Measurements from ENCODE around the gene CDH4. TPM values are rescaled to one million over a fixed set of nuclear protein-coding genes. Genes with fewer than 3 reads are reported as not detected.
"Not testable (repeated sequence)": the region's sequence is repeated elsewhere in the genome, so short reads cannot be mapped to it uniquely, and the experiment has no call there.

CDH4 gene
- total RNA-seq, 2 experiments from 2014 or later: 0.10 to 0.15 TPM

- intact Hi-C loops (cut with micrococcal nuclease): no loop called here
- Mint-ChIP-seq H3K27me3 (ENCODE audit: low read depth) (peaks cover 25% of the 10 kb centered on the region), H3K4me1 (ENCODE audit: low read depth) (no peaks in the 10 kb centered on the region), H3K4me3 (no peak overlapping the region), H3K36me3 (ENCODE audit: low read depth) (peaks cover 12% of the 10 kb centered on the region), H3K9me3 (no peaks in the 10 kb centered on the region), H3K27ac (no peak overlapping the region)
- no peak for DNase-seq
- CTCF ChIA-PET: no interaction called here
These were observed 716.2 kb downstream of the CDH4 start for GRCh38 chr20:61968036-61968810.

- Mint-ChIP-seq H3K27ac (no peak overlapping the region), H3K4me1 (ENCODE audit: low read depth) (no peaks in the 10 kb centered on the region), H3K4me3 (no peak overlapping the region), H3K27me3 (ENCODE audit: low read depth) (peaks cover 19% of the 10 kb centered on the region), H3K36me3 (ENCODE audit: low read depth) (peaks cover 18% of the 10 kb centered on the region), H3K9me3 (no peaks in the 10 kb centered on the region)
- CTCF ChIA-PET: no interaction called here
- DNase-seq: no peak
- intact Hi-C loops (cut with micrococcal nuclease): no loop called here
These were observed 716.9 kb downstream of the CDH4 start for GRCh38 chr20:61968932-61969331.

- Mint-ChIP-seq H3K9me3 (no peaks in the 10 kb centered on the region), H3K36me3 (ENCODE audit: low read depth) (peaks cover 22% of the 10 kb centered on the region), H3K27ac (no peak overlapping the region), H3K4me1 (ENCODE audit: low read depth) (no peaks in the 10 kb centered on the region), H3K27me3 (ENCODE audit: low read depth) (peaks cover 16% of the 10 kb centered on the region), H3K4me3 (no peak overlapping the region)
- intact Hi-C loops (cut with micrococcal nuclease): no loop called here
- CTCF ChIA-PET: no interaction called here
- DNase-seq: no peak
These were observed 717.7 kb downstream of the CDH4 start for GRCh38 chr20:61969806-61970205.

GRCh38 chr20:61970357-61970756, 718.3 kb downstream of the CDH4 start:
- no peak for DNase-seq
- Mint-ChIP-seq H3K4me3 (no peak overlapping the region), H3K9me3 (no peaks in the 10 kb centered on the region), H3K27ac (no peak overlapping the region), H3K36me3 (ENCODE audit: low read depth) (peaks cover 23% of the 10 kb centered on the region), H3K27me3 (ENCODE audit: low read depth) (peaks cover 11% of the 10 kb centered on the region), H3K4me1 (ENCODE audit: low read depth) (no peaks in the 10 kb centered on the region)
- intact Hi-C loops (cut with micrococcal nuclease): no loop called here
- CTCF ChIA-PET: no interaction called here

- H3K4me1 Mint-ChIP-seq (ENCODE audit: low read depth); H3K9me3 Mint-ChIP-seq: not testable (repeated sequence)
These were observed 719.5 kb downstream of the CDH4 start for GRCh38 chr20:61971595-61971994.

GRCh38 chr20:61972636-61973508, 720.8 kb downstream of the CDH4 start:
- CTCF ChIA-PET: no interaction called here
- H3K4me1 Mint-ChIP-seq (ENCODE audit: low read depth): no peaks in the 10 kb centered on the region
- peaks cover 5% of the 10 kb centered on the region for H3K27me3 Mint-ChIP-seq (ENCODE audit: low read depth)
- no peak overlapping the region for H3K27ac Mint-ChIP-seq
- intact Hi-C loops (cut with micrococcal nuclease): no loop called here
- H3K36me3 Mint-ChIP-seq (ENCODE audit: low read depth): peaks cover 39% of the 10 kb centered on the region
- no peak for DNase-seq
- no peak overlapping the region for H3K4me3 Mint-ChIP-seq
- no peaks in the 10 kb centered on the region for H3K9me3 Mint-ChIP-seq

More at GRCh38 chr20:61971595-61971994, 719.5 kb downstream of the CDH4 start:
- DNase-seq; CTCF ChIA-PET; intact Hi-C loops (cut with micrococcal nuclease); H3K27me3 Mint-ChIP-seq (ENCODE audit: low read depth); H3K27ac Mint-ChIP-seq; H3K4me3 Mint-ChIP-seq: not testable (repeated sequence)
- H3K36me3 Mint-ChIP-seq (ENCODE audit: low read depth): peaks cover 31% of the 10 kb centered on the region

- DNase-seq: no peak
- CTCF ChIA-PET: no interaction called here
- no peaks in the 10 kb centered on the region for H3K4me1 Mint-ChIP-seq (ENCODE audit: low read depth)
- H3K9me3 Mint-ChIP-seq: no peaks in the 10 kb centered on the region
- H3K36me3 Mint-ChIP-seq (ENCODE audit: low read depth): peaks cover 40% of the 10 kb centered on the region
- no peaks in the 10 kb centered on the region for H3K27me3 Mint-ChIP-seq (ENCODE audit: low read depth)
- H3K27ac Mint-ChIP-seq: no peak overlapping the region
- intact Hi-C loops (cut with micrococcal nuclease): no loop called here
- H3K4me3 Mint-ChIP-seq: no peak overlapping the region
These were observed 721.7 kb downstream of the CDH4 start for GRCh38 chr20:61973515-61974356.

- Mint-ChIP-seq H3K36me3 (ENCODE audit: low read depth) (peaks cover 41% of the 10 kb centered on the region), H3K9me3 (no peaks in the 10 kb centered on the region), H3K4me3 (no peak overlapping the region), H3K27me3 (ENCODE audit: low read depth) (no peaks in the 10 kb centered on the region), H3K27ac (no peak overlapping the region), H3K4me1 (ENCODE audit: low read depth) (no peaks in the 10 kb centered on the region)
- DNase-seq: no peak
- intact Hi-C loops (cut with micrococcal nuclease): no loop called here
- CTCF ChIA-PET: no interaction called here
These were observed 722.2 kb downstream of the CDH4 start for GRCh38 chr20:61974357-61974665.

- Mint-ChIP-seq H3K27me3 (ENCODE audit: low read depth) (no peaks in the 10 kb centered on the region), H3K9me3 (no peaks in the 10 kb centered on the region), H3K36me3 (ENCODE audit: low read depth) (peaks cover 44% of the 10 kb centered on the region), H3K27ac (no peak overlapping the region), H3K4me1 (ENCODE audit: low read depth) (no peaks in the 10 kb centered on the region), H3K4me3 (no peak overlapping the region)
- CTCF ChIA-PET: no interaction called here
- no peak for DNase-seq
- intact Hi-C loops (cut with micrococcal nuclease): no loop called here
These were observed 723.5 kb downstream of the CDH4 start for GRCh38 chr20:61975407-61976129.

GRCh38 chr20:61976263-61976643, 724.2 kb downstream of the CDH4 start:
- CTCF ChIA-PET: no interaction called here
- Mint-ChIP-seq H3K27ac (no peak overlapping the region), H3K27me3 (ENCODE audit: low read depth) (no peaks in the 10 kb centered on the region), H3K4me1 (ENCODE audit: low read depth) (peaks cover 1% of the 10 kb centered on the region), H3K4me3 (no peak overlapping the region), H3K36me3 (ENCODE audit: low read depth) (peaks cover 44% of the 10 kb centered on the region), H3K9me3 (no peaks in the 10 kb centered on the region)
- no peak for DNase-seq
- intact Hi-C loops (cut with micrococcal nuclease): no loop called here

GRCh38 chr20:61976644-61977418, 724.8 kb downstream of the CDH4 start:
- intact Hi-C loops (cut with micrococcal nuclease): no loop called here
- Mint-ChIP-seq H3K4me1 (ENCODE audit: low read depth) (peaks cover 4% of the 10 kb centered on the region), H3K9me3 (no peaks in the 10 kb centered on the region), H3K27me3 (ENCODE audit: low read depth) (no peaks in the 10 kb centered on the region), H3K36me3 (ENCODE audit: low read depth) (peaks cover 47% of the 10 kb centered on the region), H3K4me3 (no peak overlapping the region), H3K27ac (no peak overlapping the region)
- no peak for DNase-seq
- CTCF ChIA-PET: no interaction called here
